Measurements from ENCODE around the gene GRHPR. TPM values are rescaled to one million over a fixed set of nuclear protein-coding genes. Genes with fewer than 3 reads are reported as not detected.

GRHPR gene
- polyA plus RNA-seq, 1 of the 3 experiments (the other 2 are of a cell fraction) = 206 TPM

DNA sequence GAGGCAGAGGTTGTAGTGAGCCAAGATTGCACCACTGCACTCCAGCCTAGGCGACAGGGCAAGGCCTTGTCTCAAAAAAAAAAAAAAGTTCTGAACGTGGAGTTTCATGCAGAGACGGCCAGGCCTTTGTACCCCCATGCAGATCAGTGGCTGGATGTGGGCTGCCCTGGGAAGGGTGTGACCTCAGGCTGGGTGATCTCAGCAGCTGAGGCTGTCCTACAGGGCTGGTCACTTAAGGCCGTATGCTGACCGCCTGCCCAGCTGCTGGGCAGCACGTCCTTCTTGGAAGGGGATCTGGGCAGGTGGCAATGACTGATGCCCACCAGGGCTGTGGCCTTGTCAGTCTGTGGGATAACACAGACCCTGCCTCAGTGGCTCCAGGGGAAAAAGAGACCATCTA, 37.2 kb upstream of the GRHPR start:
- DNase-seq = no peak
- H3K9ac ChIP-seq = no peak overlapping the region
- 77% methylated on average over 6 of the region's 6 CpGs for WGBS (ENCODE audit: low lambda C conversion rate)
- no peak overlapping the region for H3K4me3 ChIP-seq (ENCODE audit: low read depth in 2 of 2, low read length in 1 of 2)
- no peak overlapping the region for H3K4me2 ChIP-seq
- H3K4me1 ChIP-seq (ENCODE audit: control insufficient read depth in 1 of 2, insufficient read depth in 2 of 2, low read depth in 1 of 2, low read length in 1 of 2) = no peaks in the 10 kb centered on the region
- no peaks in the 10 kb centered on the region for H3K9me2 ChIP-seq
- no peaks in the 10 kb centered on the region for H3F3A ChIP-seq (replicated peaks; ENCODE audit: insufficient read depth)
- H2AFZ ChIP-seq (ENCODE audit: low read depth) = no peak overlapping the region
- no peaks in the 10 kb centered on the region for H3K79me2 ChIP-seq (ENCODE audit: insufficient read depth)
- H3K36me3 ChIP-seq (replicated peaks in 1 of 2; ENCODE audit: control insufficient read depth in 1 of 2, insufficient read depth in 2 of 2, low read length in 1 of 2) = no peaks in the 10 kb centered on the region
- no peaks in the 10 kb centered on the region for H3K9me3 ChIP-seq
- no peaks in the 10 kb centered on the region for H4K20me1 ChIP-seq (ENCODE audit: insufficient read depth)
- H3K27me3 ChIP-seq (ENCODE audit: insufficient read depth) = no peaks in the 10 kb centered on the region
- H3K27ac ChIP-seq (ENCODE audit: low read depth in 2 of 2, low read length in 1 of 2) = no peak overlapping the region
- TF ChIP-seq, protein P1, sequence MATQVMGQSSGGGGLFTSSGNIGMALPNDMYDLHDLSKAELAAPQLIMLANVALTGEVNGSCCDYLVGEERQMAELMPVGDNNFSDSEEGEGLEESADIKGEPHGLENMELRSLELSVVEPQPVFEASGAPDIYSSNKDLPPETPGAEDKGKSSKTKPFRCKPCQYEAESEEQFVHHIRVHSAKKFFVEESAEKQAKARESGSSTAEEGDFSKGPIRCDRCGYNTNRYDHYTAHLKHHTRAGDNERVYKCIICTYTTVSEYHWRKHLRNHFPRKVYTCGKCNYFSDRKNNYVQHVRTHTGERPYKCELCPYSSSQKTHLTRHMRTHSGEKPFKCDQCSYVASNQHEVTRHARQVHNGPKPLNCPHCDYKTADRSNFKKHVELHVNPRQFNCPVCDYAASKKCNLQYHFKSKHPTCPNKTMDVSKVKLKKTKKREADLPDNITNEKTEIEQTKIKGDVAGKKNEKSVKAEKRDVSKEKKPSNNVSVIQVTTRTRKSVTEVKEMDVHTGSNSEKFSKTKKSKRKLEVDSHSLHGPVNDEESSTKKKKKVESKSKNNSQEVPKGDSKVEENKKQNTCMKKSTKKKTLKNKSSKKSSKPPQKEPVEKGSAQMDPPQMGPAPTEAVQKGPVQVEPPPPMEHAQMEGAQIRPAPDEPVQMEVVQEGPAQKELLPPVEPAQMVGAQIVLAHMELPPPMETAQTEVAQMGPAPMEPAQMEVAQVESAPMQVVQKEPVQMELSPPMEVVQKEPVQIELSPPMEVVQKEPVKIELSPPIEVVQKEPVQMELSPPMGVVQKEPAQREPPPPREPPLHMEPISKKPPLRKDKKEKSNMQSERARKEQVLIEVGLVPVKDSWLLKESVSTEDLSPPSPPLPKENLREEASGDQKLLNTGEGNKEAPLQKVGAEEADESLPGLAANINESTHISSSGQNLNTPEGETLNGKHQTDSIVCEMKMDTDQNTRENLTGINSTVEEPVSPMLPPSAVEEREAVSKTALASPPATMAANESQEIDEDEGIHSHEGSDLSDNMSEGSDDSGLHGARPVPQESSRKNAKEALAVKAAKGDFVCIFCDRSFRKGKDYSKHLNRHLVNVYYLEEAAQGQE (IDR thresholded peaks at IDR 0.05; ENCODE audit: low read depth, low read length) = no peak
- TF ChIP-seq TAF1 (IDR thresholded peaks at IDR 0.05; ENCODE audit: borderline replicate concordance, low read depth, low read length) = no peak
- TF ChIP-seq, protein P2, sequence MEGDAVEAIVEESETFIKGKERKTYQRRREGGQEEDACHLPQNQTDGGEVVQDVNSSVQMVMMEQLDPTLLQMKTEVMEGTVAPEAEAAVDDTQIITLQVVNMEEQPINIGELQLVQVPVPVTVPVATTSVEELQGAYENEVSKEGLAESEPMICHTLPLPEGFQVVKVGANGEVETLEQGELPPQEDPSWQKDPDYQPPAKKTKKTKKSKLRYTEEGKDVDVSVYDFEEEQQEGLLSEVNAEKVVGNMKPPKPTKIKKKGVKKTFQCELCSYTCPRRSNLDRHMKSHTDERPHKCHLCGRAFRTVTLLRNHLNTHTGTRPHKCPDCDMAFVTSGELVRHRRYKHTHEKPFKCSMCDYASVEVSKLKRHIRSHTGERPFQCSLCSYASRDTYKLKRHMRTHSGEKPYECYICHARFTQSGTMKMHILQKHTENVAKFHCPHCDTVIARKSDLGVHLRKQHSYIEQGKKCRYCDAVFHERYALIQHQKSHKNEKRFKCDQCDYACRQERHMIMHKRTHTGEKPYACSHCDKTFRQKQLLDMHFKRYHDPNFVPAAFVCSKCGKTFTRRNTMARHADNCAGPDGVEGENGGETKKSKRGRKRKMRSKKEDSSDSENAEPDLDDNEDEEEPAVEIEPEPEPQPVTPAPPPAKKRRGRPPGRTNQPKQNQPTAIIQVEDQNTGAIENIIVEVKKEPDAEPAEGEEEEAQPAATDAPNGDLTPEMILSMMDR (IDR thresholded peaks at IDR 0.05) = no peak
- TF ChIP-seq FOSL2 (IDR thresholded peaks at IDR 0.05; ENCODE audit: borderline replicate concordance, low read depth) = no peak
- TF ChIP-seq, protein P3, sequence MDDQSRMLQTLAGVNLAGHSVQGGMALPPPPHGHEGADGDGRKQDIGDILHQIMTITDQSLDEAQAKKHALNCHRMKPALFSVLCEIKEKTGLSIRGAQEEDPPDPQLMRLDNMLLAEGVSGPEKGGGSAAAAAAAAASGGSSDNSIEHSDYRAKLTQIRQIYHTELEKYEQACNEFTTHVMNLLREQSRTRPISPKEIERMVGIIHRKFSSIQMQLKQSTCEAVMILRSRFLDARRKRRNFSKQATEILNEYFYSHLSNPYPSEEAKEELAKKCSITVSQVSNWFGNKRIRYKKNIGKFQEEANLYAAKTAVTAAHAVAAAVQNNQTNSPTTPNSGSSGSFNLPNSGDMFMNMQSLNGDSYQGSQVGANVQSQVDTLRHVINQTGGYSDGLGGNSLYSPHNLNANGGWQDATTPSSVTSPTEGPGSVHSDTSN (IDR thresholded peaks at IDR 0.05) = no peak
- no peak for TF ChIP-seq MEF2A (IDR thresholded peaks at IDR 0.05; ENCODE audit: borderline replicate concordance, low read depth)
- TF ChIP-seq, protein P4, sequence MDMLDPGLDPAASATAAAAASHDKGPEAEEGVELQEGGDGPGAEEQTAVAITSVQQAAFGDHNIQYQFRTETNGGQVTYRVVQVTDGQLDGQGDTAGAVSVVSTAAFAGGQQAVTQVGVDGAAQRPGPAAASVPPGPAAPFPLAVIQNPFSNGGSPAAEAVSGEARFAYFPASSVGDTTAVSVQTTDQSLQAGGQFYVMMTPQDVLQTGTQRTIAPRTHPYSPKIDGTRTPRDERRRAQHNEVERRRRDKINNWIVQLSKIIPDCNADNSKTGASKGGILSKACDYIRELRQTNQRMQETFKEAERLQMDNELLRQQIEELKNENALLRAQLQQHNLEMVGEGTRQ (IDR thresholded peaks at IDR 0.05; ENCODE audit: borderline replicate concordance, low read depth, low read length) = no peak
- TF ChIP-seq JUND (IDR thresholded peaks at IDR 0.05) = no peak
- TF ChIP-seq SMC3 (IDR thresholded peaks at IDR 0.05; ENCODE audit: low read depth, low read length) = no peak
- TF ChIP-seq RCOR1 (IDR thresholded peaks at IDR 0.05; ENCODE audit: low read length) = no peak
- TF ChIP-seq, protein P5, sequence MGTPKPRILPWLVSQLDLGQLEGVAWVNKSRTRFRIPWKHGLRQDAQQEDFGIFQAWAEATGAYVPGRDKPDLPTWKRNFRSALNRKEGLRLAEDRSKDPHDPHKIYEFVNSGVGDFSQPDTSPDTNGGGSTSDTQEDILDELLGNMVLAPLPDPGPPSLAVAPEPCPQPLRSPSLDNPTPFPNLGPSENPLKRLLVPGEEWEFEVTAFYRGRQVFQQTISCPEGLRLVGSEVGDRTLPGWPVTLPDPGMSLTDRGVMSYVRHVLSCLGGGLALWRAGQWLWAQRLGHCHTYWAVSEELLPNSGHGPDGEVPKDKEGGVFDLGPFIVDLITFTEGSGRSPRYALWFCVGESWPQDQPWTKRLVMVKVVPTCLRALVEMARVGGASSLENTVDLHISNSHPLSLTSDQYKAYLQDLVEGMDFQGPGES (IDR thresholded peaks at IDR 0.05; ENCODE audit: low read depth, low read length) = no peak
- TF ChIP-seq EP300 (IDR thresholded peaks at IDR 0.05; ENCODE audit: borderline replicate concordance in 1 of 2, low read depth in 1 of 2, low read length in 1 of 2) = no peak
- no peak for TF ChIP-seq ELF1 (IDR thresholded peaks at IDR 0.05)
- no peak for TF ChIP-seq TCF12 (IDR thresholded peaks at IDR 0.05)
- no peak for TF ChIP-seq EZH2phosphoT487 (IDR thresholded peaks at IDR 0.05; ENCODE audit: borderline replicate concordance, low read depth)
- TF ChIP-seq, protein P6, sequence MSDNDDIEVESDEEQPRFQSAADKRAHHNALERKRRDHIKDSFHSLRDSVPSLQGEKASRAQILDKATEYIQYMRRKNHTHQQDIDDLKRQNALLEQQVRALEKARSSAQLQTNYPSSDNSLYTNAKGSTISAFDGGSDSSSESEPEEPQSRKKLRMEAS (IDR thresholded peaks at IDR 0.05; ENCODE audit: low read depth) = no peak
- TF ChIP-seq NRF1 (IDR thresholded peaks at IDR 0.05; ENCODE audit: low read depth, low read length) = no peak
- ChIA-PET CTCF (no interaction called here), POLR2A (no interaction called here)

All from SK-N-SH (cell line).